HG03342 (cell line): Measurements from ENCODE around the gene AGTPBP1.
"Not testable (repeated sequence)": the region's sequence is repeated elsewhere in the genome, so short reads cannot be mapped to it uniquely, and the experiment has no call there.

Source experiments
- ATAC-seq: cut with Tn5 transposase; IDR thresholded peaks from one replicate; pipeline ENCODE4 v1.9.1; 2021; ENCODE audit warnings: mild to moderate bottlenecking, moderate library complexity; ENCODE audit not compliant: unreplicated experiment

AGTPBP1 gene

GRCh38 chr9:85631809-85632208, 109.9 kb downstream of the AGTPBP1 start:
- no peak for ATAC-seq

- ATAC-seq, result no peak
These were observed 111.1 kb downstream of the AGTPBP1 start for GRCh38 chr9:85630676-85631075.

GRCh38 chr9:85617141-85617670, 124.5 kb downstream of the AGTPBP1 start:
- ATAC-seq, result no peak

GRCh38 chr9:85615792-85616191, 126.0 kb downstream of the AGTPBP1 start:
- no peak for ATAC-seq

GRCh38 chr9:85610074-85610860, 131.5 kb downstream of the AGTPBP1 start:
- peak; percentile 91 for ATAC-seq

GRCh38 chr9:85605905-85606304, 135.8 kb downstream of the AGTPBP1 start:
- no peak for ATAC-seq

GRCh38 chr9:85603936-85604335, 137.8 kb downstream of the AGTPBP1 start:
- no peak for ATAC-seq

- ATAC-seq, result no peak
These were observed 139.0 kb downstream of the AGTPBP1 start for GRCh38 chr9:85602742-85603141.

GRCh38 chr9:85600675-85601263, 141.0 kb downstream of the AGTPBP1 start:
- ATAC-seq, result no peak

GRCh38 chr9:85599540-85600105, 142.1 kb downstream of the AGTPBP1 start:
- no peak for ATAC-seq

- no peak for ATAC-seq
These were observed 147.4 kb downstream of the AGTPBP1 start for GRCh38 chr9:85594316-85594715.

GRCh38 chr9:85586684-85587083, 155.1 kb downstream of the AGTPBP1 start:
- ATAC-seq, result no peak

GRCh38 chr9:85577353-85577952, 164.3 kb downstream of the AGTPBP1 start:
- no peak for ATAC-seq

GRCh38 chr9:85575868-85576267, 165.9 kb downstream of the AGTPBP1 start:
- ATAC-seq, result no peak

- ATAC-seq, result not testable (repeated sequence)
These were observed 168.2 kb downstream of the AGTPBP1 start for GRCh38 chr9:85573546-85573945.

GRCh38 chr9:85572917-85573316, 168.8 kb downstream of the AGTPBP1 start:
- ATAC-seq, result not testable (repeated sequence)

- ATAC-seq, result no peak
These were observed 171.8 kb downstream of the AGTPBP1 start for GRCh38 chr9:85569988-85570387.

GRCh38 chr9:85559526-85559925, 182.2 kb downstream of the AGTPBP1 start:
- ATAC-seq, result no peak

- no peak for ATAC-seq
These were observed 187.4 kb downstream of the AGTPBP1 start for GRCh38 chr9:85554349-85554748.

- ATAC-seq, result no peak
These were observed 188.3 kb downstream of the AGTPBP1 start for GRCh38 chr9:85553475-85553874.

GRCh38 chr9:85547599-85547998, 194.2 kb downstream of the AGTPBP1 start:
- no peak for ATAC-seq
